ENCODE measurements around the gene P3H2.

The P3H2 gene

DNA sequence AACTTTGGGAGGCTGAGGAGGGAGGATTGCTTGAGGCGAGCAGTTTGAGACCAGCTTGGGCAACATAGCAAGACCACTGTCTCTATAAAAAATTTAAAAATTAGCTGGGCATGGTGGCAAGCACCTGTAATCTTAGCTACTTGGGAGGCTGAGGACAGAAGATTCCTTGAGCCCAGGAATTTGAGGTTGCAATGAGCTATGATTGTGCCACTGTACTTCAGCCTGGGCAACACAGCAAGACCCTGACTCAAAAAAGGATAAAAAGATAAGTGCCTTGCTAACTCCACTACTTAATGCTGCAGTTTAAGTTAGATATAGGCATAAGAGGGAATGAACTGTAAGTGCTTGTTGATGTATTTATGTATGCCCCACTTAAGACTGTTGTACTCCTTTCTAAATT lies 102.2 kb downstream of the P3H2 start:
- no peak for DNase-seq (ENCODE audit: low read depth in 4 of 4, low spot score in 1 of 4)

DNA sequence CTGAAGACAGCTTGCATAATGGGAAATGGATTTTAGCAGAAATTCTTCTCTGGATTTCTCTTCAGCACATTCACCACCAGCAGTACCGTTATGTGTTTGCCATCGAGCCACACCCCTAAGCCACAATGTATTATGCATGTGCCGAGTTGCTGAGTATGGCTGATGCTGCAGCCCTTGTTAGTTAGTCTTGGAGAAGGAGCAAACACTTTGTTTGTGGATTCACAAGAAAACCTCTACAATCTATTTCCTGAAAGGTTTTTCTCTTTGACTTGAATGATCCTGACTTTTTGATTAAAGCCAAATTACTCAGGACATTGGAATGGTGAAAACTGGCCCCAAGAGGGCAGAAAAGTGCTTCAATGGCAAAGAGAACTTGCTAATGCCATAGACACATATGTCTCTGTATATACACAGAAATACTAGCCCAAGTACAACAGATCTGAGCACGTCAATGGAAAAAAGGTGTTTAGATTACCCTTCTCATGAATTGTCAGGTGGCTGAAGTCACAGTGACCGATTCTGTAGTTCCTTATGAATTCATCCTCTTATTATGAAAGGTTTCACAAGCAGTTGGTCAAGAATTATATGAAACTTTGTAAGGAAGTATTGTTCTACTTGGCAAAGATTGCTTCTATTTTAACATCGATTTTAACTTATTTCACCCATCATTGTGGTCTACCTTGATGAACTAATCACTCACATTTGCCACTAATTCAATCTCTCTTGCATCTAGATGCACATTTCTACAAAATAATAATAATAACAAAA lies 103.0 kb downstream of the P3H2 start:
- no peak for DNase-seq (ENCODE audit: low read depth in 4 of 4, low spot score in 1 of 4)

DNA sequence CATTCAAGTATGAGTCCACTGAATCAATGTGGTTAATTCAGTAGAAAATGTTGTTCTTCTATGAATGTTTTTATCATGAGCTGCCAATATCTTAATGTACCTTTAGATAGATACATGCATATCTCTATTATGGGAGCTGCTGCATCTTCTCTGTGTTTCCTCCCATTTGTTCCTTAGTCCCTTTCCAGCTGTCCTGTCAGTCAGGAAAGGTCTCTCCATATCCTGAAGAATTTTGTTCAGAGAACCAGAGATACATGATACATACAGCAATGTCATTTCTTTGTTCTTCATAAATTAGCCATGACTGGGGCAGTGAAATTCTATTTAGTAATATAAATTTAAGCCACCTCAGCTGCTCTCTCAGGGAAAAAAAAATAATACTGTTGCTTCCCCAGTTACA lies 103.7 kb downstream of the P3H2 start:
- DNase-seq (ENCODE audit: low read depth in 4 of 4, low spot score in 1 of 4) = no peak

DNA sequence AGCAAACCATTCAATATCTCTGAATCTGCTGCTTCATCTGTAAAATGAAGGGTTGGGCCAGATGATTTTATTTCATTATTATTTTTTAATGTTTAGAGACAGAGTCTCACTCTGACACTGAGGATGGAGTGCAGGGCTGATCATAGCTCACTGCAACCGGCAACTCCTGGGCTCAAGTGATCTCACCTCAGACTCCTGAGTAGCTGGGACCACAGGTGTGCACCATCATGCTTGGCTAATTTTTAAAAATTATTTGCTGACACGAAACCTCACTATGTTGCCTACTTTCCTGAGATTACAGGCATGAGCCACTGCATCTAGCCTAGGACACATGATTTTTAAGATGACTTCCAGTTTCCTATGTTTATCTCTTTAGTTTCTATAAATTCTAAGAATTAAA lies 105.8 kb downstream of the P3H2 start:
- no peak for DNase-seq (ENCODE audit: low read depth in 4 of 4, low spot score in 1 of 4)

DNA sequence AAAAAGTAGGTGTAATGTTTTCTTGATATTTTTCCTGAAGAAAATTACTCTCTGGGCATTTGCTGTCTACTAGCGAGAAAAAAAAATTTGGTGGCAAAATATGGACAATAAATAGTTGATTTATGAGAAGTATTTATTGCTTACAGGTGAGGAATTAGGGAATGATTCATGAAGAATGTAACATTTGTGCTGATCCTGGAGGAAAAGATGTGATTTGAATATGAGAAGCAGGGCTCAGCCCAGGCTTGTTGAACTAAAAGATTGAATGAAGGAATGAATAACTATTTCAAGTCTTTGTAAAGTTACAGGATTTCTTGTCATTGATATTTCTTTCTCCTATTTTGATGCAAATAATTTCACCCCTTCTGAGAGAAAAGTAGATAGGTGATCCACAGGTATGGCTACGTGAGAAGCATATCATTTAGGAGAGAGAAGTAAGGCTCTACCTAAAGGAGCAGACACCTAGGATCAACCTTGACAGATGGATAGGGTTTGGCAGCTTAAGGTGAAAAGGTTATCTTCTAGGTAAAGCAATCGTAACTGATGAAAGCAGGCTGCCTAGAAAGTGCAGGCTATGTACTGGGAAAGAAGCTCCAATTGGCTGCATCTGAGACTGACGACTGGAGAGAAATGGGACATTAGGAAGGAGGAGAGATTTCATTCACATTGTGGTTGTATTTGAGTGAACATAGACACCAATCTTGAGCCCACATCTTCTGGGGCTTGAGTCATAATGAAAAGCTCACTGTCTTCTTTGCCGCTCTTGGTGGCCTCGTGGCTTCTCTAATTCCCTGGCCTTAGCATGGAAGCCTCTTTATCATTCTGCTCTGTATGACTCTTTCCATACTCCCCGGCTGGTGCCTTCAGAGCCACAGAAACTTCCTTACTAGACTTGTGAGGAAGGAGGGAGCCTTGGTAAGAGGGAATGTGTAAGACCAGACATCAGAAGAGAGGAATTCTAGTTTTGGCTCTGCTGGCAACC lies 106.5 kb downstream of the P3H2 start:
- no peak for DNase-seq (ENCODE audit: low read depth in 4 of 4, low spot score in 1 of 4)

DNA sequence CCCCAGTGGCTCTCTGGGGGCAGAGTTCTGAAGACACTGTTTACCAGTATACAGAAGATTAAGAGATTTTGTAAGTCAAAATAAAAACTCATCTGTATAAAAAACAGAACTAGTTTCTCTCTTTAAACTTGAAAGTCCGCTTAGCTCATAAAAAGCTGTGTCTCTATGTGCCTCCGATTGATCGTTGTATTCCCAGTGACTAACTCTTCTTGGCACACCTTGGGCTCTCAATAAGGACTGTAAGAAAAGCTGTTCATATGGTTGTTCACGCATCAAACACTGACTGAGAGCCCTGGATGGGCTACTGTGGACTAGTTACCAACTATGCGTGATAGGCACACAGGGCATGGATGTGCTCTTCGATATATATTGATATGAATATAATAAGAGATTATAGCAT lies 107.9 kb downstream of the P3H2 start:
- DNase-seq (ENCODE audit: low read depth in 4 of 4, low spot score in 1 of 4) = no peak

DNA sequence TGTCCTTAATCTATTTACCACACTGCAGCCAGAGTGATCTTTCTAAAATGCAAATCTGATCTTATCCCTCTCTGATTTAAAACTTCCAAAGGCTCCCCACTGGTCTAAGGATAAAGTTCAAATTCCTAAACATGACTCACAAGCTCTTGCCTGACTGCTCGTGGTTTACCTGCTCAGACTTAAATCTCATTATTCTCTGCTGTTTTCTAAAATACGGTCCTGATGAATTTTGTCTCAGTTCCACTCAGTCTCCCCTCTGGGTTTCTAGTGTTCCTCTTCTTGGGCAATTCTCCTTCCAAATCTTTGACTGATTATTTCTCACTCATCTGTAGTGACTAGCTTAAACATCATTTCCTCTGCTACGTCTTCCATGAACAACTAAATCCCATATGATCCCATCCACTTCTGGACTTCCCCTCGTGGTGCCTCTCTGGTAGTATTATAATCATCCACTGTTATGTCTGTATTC lies 108.3 kb downstream of the P3H2 start:
- no peak for DNase-seq (ENCODE audit: low read depth in 4 of 4, low spot score in 1 of 4)

DNA sequence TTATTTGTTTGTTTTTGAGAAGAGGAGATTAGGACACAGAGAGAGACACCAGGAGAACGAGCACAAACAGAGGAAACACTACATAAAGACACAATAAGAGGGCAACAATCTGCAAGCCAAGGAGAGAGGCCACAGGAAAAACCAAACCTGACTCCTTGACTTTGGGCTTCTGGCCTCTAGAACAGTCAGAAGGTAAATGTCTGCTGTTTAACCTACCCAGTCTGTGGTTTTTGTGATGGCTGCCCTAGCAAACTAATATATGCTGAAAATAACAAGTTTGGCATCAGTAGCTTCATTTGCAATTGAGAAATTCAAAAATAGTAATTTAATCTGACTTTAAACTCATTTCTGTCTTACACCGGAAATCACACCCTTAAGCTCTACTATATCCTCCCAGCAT lies 110.2 kb downstream of the P3H2 start:
- DNase-seq (ENCODE audit: low read depth in 4 of 4, low spot score in 1 of 4) = no peak

DNA sequence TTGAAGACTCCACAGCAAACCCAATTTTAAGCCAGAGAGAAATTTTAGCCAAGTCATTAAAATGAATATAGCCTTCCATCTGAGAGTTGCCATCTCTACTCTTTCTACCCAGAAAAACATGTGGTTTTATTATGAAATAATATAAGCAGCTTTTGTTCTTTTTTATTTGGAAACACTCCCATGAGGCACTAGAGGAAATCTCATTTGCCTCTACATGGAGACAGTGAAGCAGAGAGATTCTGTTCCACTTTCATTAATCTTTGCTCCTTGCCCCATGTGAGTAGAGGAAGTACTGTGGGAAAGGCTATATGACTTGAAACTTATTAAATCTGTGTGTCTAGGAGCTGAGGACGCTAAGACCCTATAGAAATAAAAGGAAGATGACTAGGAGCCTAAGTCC lies 111.1 kb downstream of the P3H2 start:
- no peak for DNase-seq (ENCODE audit: low read depth in 4 of 4, low spot score in 1 of 4)

DNA sequence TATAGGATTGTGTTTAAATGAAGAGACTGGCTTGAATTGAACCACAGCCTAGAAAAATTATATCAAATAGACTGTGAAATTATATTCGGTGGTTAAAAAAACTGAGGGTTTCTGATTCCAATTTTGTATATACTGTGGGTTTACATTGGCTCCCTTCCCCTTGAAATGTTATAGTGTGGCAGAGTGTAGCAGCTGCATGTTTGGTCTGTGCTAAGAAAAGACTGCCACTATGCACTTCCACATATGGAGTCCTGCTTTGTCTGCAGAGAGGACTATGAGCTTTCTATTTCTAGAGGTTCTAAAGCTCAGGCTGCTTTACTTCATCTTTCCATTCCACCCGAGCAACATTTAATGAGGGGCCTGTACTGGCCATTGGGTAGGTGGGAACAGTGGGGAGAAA lies 112.3 kb downstream of the P3H2 start:
- DNase-seq (ENCODE audit: low read depth in 4 of 4, low spot score in 1 of 4) = no peak

DNA sequence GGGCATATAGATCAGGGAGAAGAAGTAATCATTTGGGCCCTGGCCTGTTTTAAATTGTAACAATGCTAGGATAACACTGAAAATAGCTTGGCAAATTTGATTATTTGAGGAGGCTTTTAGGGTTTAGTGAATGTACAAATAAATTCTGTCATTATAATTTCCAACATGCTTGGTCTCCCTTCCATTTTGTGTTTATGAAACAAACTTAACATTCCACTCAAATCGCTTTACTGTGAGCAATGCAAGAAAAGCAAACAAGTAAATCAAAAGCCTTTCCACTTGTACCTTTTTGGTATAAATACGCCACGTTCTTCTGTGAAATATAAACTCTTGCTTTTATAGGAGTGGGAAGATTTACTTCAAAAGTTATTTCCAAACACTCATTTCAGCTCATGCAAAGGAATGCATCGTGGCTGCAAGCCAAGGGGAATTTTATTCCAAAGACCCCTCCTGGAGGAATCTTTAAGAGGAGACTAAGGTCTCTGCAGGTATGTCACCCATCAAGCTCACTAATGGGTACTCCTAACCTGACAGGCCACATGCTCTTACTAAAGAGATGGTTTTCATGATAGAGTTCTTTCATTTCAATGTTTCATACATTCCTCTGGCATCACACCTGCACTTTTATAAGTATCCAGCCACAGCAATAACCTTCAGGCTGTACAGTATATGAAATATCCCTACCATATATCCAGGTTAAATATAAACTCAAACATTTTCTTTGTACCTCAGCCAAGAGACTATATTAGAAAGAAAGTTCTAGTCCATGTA lies 115.2 kb downstream of the P3H2 start:
- no peak for DNase-seq (ENCODE audit: low read depth in 4 of 4, low spot score in 1 of 4)

DNA sequence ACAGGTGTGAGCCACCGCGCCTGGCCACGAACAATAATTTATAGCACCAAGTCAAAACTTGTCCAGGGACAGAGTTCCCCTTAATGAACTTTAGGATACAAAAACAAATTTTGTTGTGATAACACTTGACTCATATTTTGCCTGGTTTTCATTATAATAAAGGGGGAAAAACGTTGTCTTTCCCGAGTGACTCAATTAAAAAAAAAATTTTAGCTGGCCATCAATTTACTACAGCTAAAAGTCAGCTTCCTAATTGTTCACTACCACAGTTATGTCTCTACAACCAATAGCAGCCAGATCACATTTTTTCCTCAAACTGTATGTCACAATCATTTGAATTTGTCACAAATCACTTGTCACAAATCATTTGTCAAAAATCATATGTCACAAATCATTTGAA lies 116.0 kb downstream of the P3H2 start:
- DNase-seq (ENCODE audit: low read depth in 4 of 4, low spot score in 1 of 4) = no peak

DNA sequence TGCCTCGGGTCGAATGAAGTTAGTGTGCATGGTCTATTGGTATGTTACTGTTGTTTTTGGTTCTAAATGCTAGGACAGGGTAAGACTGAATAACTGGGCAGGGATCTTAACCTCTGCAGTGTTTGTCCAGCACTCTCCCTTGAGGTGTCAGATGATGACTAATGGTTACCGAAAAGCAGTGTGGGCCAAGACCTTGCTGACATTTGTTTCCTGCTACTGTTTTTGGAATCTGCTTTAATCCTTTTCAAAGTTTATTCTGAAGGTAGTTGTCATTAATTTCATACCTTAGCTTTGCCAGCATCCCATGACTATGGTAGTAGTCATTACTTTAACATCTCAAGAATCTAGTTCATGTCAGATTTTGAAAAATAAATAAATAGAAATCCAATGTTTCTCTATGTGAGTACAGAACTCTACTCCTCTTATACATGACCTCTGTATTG lies 117.0 kb downstream of the P3H2 start:
- no peak for DNase-seq (ENCODE audit: low read depth in 4 of 4, low spot score in 1 of 4)

DNA sequence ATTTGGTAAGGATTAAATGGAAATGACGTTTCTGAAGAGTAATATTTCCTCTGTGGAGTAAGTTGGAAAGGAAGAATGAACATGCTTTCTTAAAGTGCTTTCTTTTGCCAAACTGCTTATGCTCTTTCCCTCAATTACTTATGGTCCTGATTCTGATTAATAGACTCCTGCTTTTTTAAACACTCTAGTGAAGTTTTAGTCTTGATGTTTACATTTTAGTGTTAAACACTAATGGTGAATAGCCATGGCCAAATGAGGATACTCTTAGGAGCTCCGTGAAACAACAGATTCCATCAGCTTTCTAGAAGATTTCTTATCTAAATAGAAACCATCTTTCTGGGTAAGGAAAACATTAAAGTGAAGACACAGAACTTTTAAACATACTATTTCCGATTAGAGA lies 117.6 kb downstream of the P3H2 start:
- no peak for DNase-seq (ENCODE audit: low read depth in 4 of 4, low spot score in 1 of 4)

DNA sequence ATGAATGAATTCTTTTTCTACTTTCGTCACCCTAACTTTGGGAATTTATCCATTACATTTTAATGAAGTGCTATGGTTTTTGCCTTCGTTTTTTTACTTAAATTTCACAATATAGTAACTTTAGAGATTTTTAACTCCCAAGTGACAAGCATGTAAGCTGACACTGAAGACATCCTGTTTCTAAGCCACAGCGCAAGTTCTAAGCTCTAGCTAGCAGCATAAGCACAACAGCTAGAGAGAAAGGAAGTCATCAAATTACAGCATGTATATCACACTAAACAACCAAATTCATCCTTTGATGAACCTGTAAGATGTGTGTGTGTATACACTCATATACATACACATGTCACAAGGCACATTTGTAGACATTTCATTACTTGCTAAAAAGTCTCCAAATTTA lies 119.3 kb downstream of the P3H2 start:
- no peak for DNase-seq (ENCODE audit: low read depth in 4 of 4, low spot score in 1 of 4)

DNA sequence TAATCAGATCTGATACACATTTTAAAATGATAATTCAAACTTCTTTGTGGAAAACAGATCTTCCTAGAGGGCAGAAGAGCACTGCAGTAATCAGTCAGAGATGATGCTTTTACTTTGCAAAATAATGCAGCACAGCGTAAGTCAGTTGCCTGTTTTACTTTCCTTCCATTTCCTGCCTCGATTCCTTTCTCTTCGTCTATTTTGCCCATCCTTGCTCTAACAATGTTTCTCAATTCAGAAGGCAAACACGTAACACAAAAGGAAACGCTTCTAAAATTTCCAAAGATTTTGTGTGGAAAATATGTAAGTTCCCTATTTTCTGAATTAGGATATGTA lies 119.9 kb downstream of the P3H2 start:
- no peak for DNase-seq (ENCODE audit: low read depth in 4 of 4, low spot score in 1 of 4)

DNA sequence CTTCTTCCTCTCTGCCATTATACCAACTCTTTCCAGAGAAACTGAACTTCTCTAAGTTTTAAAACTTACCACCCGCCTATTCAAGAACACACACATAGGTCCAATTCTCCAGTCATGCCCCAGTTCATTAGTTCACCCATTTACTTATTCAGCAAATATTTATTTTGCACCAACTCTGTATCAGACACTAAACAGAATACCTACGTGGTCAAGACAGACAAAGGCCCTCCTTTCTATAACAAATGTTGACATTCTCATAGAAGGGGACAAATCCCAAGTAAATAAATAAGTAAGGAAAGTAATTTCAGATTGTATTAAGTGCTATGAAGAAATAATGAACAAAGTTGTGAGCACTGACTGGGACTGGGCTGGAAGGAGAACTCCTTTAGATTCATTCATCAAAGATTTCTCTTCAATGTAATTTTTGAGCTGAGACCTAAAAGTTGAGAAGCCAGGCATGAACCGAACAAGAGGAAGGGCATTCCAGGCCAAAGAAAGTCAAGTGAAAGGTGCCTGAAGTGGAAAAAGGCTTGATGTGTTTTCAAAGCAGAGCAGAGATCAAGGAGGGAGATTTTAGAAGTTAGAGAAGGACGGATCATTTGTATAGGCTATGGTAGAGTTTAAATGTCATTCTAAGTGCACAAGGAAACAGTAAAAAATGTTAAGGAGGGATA lies 120.4 kb downstream of the P3H2 start:
- no peak for DNase-seq (ENCODE audit: low read depth in 4 of 4, low spot score in 1 of 4)

DNA sequence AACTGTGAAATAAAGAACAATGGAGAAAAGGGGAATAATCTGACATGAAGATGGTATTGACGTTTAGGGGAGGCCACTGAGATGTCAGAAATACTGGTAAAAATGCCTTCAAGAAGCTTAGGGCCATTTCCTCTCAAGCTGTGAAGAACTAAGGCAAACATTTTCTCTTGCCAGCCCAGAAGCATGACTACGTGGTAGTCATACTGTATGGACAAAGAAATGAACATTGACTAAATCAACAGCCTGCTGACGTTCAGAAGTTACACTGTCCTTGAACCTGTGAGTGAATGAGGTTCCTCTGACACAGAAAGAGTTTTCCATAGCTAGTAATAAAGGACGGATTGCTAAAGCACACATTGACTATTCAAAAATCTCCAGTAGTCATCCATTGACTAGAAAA lies 121.0 kb downstream of the P3H2 start:
- no peak for DNase-seq (ENCODE audit: low read depth in 4 of 4, low spot score in 1 of 4)

DNA sequence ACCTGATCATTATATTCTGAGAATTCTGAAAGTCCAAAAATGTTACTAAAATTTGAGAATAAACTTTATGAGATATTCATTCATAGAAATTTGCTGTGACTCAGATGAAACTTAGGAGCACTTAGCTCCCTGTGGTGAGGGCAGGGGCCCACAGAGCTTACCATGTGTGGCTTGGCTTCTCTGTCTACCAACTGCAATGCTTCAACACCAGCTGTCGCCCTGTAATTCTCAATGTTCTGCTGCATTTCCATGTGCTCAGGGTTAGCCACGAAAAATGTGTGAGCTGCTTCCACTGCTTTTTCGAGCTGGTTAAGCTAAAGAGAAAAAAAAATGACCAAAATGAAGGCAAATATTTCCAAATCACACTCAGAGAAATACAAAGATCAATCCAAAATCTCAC lies 125.6 kb downstream of the P3H2 start:
- no peak for DNase-seq (ENCODE audit: low read depth in 4 of 4, low spot score in 1 of 4)

DNA sequence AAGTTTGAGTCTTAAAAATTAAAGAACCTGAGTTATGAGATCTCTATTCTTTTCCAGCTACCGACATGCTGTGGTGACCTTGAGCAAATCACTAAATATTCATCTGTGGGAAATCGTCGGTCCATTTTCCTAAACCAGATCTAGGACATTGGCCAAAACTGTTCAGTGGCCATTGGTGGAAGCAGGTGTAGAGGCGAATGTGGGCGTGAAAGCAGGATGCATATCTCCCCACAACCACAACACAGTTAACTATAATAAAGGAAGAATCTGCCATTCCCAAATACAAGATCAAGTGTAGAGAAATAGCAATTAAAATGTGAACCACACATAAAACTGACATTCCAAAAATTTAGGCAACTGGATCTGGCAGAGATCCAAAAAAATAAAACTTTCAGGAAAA lies 129.9 kb downstream of the P3H2 start:
- DNase-seq (ENCODE audit: low read depth in 4 of 4, low spot score in 1 of 4) = no peak

DNA sequence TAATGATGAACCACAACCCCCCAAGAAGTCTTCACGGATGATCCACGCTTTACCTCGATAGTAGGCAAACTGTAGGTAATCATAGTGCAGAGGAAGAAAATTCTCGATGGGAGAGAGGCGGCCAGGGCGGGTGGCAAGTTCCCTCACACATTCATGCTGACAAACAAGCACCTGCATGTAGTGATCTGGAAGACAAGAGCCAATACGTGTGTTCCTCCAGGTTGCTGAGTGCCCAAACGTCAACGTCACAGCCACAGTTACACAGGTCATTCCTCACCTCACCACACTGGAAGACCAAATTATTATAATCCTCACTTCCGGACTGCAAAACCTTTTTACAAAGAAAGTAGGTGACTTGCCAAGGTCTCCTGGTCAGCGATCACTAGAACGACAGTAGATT lies 131.8 kb downstream of the P3H2 start:
- DNase-seq (ENCODE audit: low read depth in 4 of 4, low spot score in 1 of 4) = no peak

Measured in stimulated activated CD4-positive, alpha-beta T cell treated with anti-CD3 and anti-CD28 coated beads, Interleukin-1b, Interleukin-23, amount 100 ng/mL, for 24 hours (primary cell).